HepG2 (cell line): ENCODE results near the gene TSPAN11. TPM values are rescaled to one million over a fixed set of nuclear protein-coding genes. Genes with fewer than 3 reads are reported as not detected.

Source experiments
- ATAC-seq: fragments of 200-7000 bp; cut with Tn5 transposase; 3 replicates; pipeline ENCODE4 v1.9.1; 2020; ENCODE audit warnings: mild to moderate bottlenecking, moderate library complexity
- BruUV-seq: library from RNA; stranded (reverse); fragments of 400-500 nt; replicated peaks from 2 replicates; lab custom pipeline; 2021; lab: Mats Ljungman, UMichigan
- CTCF ChIA-PET: fragments of 300-600 bp; formaldehyde crosslinking; extraction: SDS; loops from one replicate; lab custom pipeline; 2021; ENCODE audit warnings: low total read pairs, inconsistent platforms, low intra/inter-chr PET ratio; lab: Yijun Ruan, JAX
- POLR2A ChIA-PET: fragments of 350-600 bp; sonication (Branson Sonifier 250); formaldehyde crosslinking; loops from one replicate; lab custom pipeline; 2020; ENCODE audit warnings: antibody characterized with exemption, inconsistent platforms; lab: Yijun Ruan, JAX
- DNase-seq: peaks from one replicate; pipeline ENCODE4 v3.0.0-alpha.2; 2015; ENCODE audit warnings: low spot score
- FAIRE-seq: peaks from 3 replicates; lab custom pipeline; 2011; peaks lifted over from hg19 to GRCh38; lab: Jason Lieb, UNC
- H2AFZ ChIP-seq: one replicate; pipeline ENCODE4 v1.6.1; 2011; ENCODE audit warnings: low read length, inconsistent platforms
- H3K27ac ChIP-seq: fragments of 300-600 bp; 3 replicates; pipeline ENCODE4 v1.8.0; 2011; ENCODE audit warnings: mixed run types, mild to moderate bottlenecking, mixed read lengths, low read length, inconsistent platforms; ENCODE audit not compliant: insufficient read depth; ENCODE audit errors: extremely low read length
- H3K27me3 ChIP-seq, 2 experiments: fragments of 200-600 bp in 1 of 2; 2 replicates in 1 of 2; 3 replicates in 1 of 2; pipeline versions ENCODE4 v1.6.0 to v1.8.0; 2011; ENCODE audit warnings: low read length in 2 of 2, mild to moderate bottlenecking in 2 of 2, moderate library complexity in 2 of 2, inconsistent platforms in 1 of 2; ENCODE audit not compliant: insufficient read depth in 2 of 2, control insufficient read depth in 1 of 2
- H3K36me3 ChIP-seq, 2 experiments: fragments of 200-600 bp in 1 of 2; replicated peaks in 1 of 2; 2 replicates in 1 of 2; 3 replicates in 1 of 2; pipeline versions ENCODE4 v1.5.1 to v1.8.0; 2011; ENCODE audit warnings: low read length in 2 of 2, inconsistent platforms in 1 of 2; ENCODE audit not compliant: insufficient read depth in 2 of 2, control insufficient read depth in 1 of 2
- H3K4me1 ChIP-seq: 2 replicates; pipeline ENCODE4 v1.5.1; 2012; ENCODE audit warnings: low read length, inconsistent platforms; ENCODE audit not compliant: insufficient read depth
- H3K4me2 ChIP-seq: 2 replicates; pipeline ENCODE4 v1.6.0; 2011; ENCODE audit warnings: low read depth, low read length, inconsistent platforms
- H3K4me3 ChIP-seq, 3 experiments: fragments of 200-600 bp in 1 of 3; sonication (generic), shearing (Covaris generic) in 1 of 3; replicated peaks in 1 of 3; 2 replicates each; pipeline ENCODE4 v1.5.1; 2011 to 2016; ENCODE audit warnings: low read length in 3 of 3, inconsistent platforms in 2 of 3, low read depth in 2 of 3, mild to moderate bottlenecking in 2 of 3, control low read depth in 1 of 3, mixed read lengths in 1 of 3; ENCODE audit not compliant: insufficient read depth in 1 of 3
- H3K79me2 ChIP-seq: one replicate; pipeline ENCODE4 v1.6.1; 2011; ENCODE audit warnings: low read length, inconsistent platforms; ENCODE audit not compliant: insufficient read depth
- H3K9ac ChIP-seq: 2 replicates; pipeline ENCODE4 v1.6.0; 2011; ENCODE audit warnings: mild to moderate bottlenecking, low read depth, low read length, inconsistent platforms; ENCODE audit not compliant: insufficient read depth
- H3K9me3 ChIP-seq: 2 replicates; pipeline ENCODE4 v1.5.1; 2012; ENCODE audit warnings: mild to moderate bottlenecking, low read length
- H4K20me1 ChIP-seq: 2 replicates; pipeline ENCODE4 v1.6.0; 2011; ENCODE audit warnings: inconsistent platforms, mild to moderate bottlenecking, low read length, moderate library complexity; ENCODE audit not compliant: insufficient read depth
- CENPT ChIP-seq: sonication (generic); formaldehyde crosslinking; IDR thresholded peaks from 2 replicates; pipeline ENCODE4 v1.8.0; 2022; ENCODE audit warnings: low read depth, mild to moderate bottlenecking, moderate library complexity, missing genetic modification reagents
- RFX3 ChIP-seq: IDR thresholded peaks from 2 replicates; pipeline ENCODE4 v1.6.1; 2016; ENCODE audit warnings: missing biosample characterization, missing genetic modification reagents
- SMAD9 ChIP-seq: sonication (generic); formaldehyde crosslinking; IDR thresholded peaks from 2 replicates; pipeline ENCODE4 v1.5.1; 2020; ENCODE audit warnings: mild to moderate bottlenecking, missing genetic modification reagents
- SRSF4 ChIP-seq: fragments of 200-400 bp; formaldehyde crosslinking; IDR thresholded peaks from one replicate; pipeline ENCODE4 v1.6.1; 2018; ENCODE audit warnings: mild to moderate bottlenecking, low read depth, low read length, moderate library complexity; ENCODE audit not compliant: poor library complexity, severe bottlenecking
- ZNF230 ChIP-seq: sonication (generic); formaldehyde crosslinking; IDR thresholded peaks from 2 replicates; pipeline ENCODE4 v1.4.0; 2020; ENCODE audit warnings: mild to moderate bottlenecking, missing genetic modification reagents
- ZNF275 ChIP-seq: sonication (generic); formaldehyde crosslinking; IDR thresholded peaks from 2 replicates; pipeline ENCODE4 v1.8.0; 2022; ENCODE audit warnings: missing genetic modification reagents, mild to moderate bottlenecking, inconsistent platforms, borderline replicate concordance
- ZNF318 ChIP-seq: sonication (generic); formaldehyde crosslinking; IDR thresholded peaks from 2 replicates; pipeline ENCODE4 v1.4.0; 2020; ENCODE audit warnings: mild to moderate bottlenecking, missing genetic modification reagents
- ZNF775 ChIP-seq: sonication (generic); formaldehyde crosslinking; IDR thresholded peaks from 2 replicates; pipeline ENCODE4 v1.4.0; 2020; ENCODE audit warnings: missing genetic modification reagents, mild to moderate bottlenecking, moderate library complexity, borderline replicate concordance
- WGBS: methylation state at CpG from one replicate; pipeline ENCODE4 v1.1.6; 2017; ENCODE audit warnings: low lambda C conversion rate; 5-methylcytosine and 5-hydroxymethylcytosine counted together
- in situ Hi-C: cut with HindIII; loops from 2 replicates; pipeline ENCODE4 v1.10.0; 2017; ENCODE audit warnings: low pct_unique_long_range_greater_than_20kb; ENCODE audit not compliant: extremely low pct_ligation_motif_present
- intact Hi-C: fragments of 100-400 bp; cut with micrococcal nuclease; formaldehyde crosslinking; loops from one replicate; pipeline ENCODE4 v1.10.0; 2022; ENCODE audit not compliant: unreplicated experiment
- polyA plus RNA-seq, 8 experiments: library from polyadenylated mRNA; depleted of rRNA in 3 of 8; stranded (reverse) in 7 of 8; unstranded in 1 of 8; fragments of >200 nt; fragmentation: Illumina TruSeq in 4 of 8; extraction: Trizol in 4 of 8; gene quantifications; 2 replicates each; pipeline versions ENCODE4 v1.2.1 to v1.2.3, GENCODE V29; 2011 to 2016; ENCODE audit warnings: low read depth in 4 of 8, missing spikeins in 1 of 8, mixed read lengths in 1 of 8; ENCODE audit not compliant: insufficient read depth in 1 of 8
- total RNA-seq, 5 experiments: library from RNA; depleted of rRNA; stranded (reverse); fragments of >200 nt; fragmentation: Illumina TruSeq; extraction: Trizol; gene quantifications; 2 replicates each; pipeline ENCODE4 v1.2.3, GENCODE V29; 2016; ENCODE audit warnings: low read depth in 1 of 5

TSPAN11 gene
- total and polyA plus RNA-seq, 2 of the 13 experiments (the other 11 are each of a cell fraction or from before 2014, with no cell fraction given) = 0.01 to 0.07 TPM

GRCh38 chr12:30972035-30972434 lies 45.5 kb downstream of the TSPAN11 start:
- H3K27me3 ChIP-seq = peaks cover 4 to 59% of the 10 kb centered on the region in 2 experiments; a peak in 4 of 5 replicates
- H3K9me3 ChIP-seq = no peaks in the 10 kb centered on the region
- ChIA-PET CTCF (no interaction called here), POLR2A (no interaction called here)
- DNase-seq (no peak), FAIRE-seq (no peak), ATAC-seq (no peak)
- no peaks in the 10 kb centered on the region for H3K36me3 ChIP-seq
- H3K4me1 ChIP-seq = no peaks in the 10 kb centered on the region
- TF ChIP-seq SMAD9 (no peak), RFX3 (CRISPR knock-in tag) (no peak), CENPT (CRISPR knock-in tag) (no peak), ZNF275 (CRISPR knock-in tag) (no peak), ZNF318 (CRISPR knock-in tag) (no peak), ZNF230 (CRISPR knock-in tag) (no peak), SRSF4 (no peak), ZNF775 (CRISPR knock-in tag) (no peak)
- no peak overlapping the region for H3K4me3 ChIP-seq
- no peaks in the 10 kb centered on the region for H4K20me1 ChIP-seq
- H3K27ac ChIP-seq = no peak overlapping the region
- no TSS peak for BruUV-seq
- H3K79me2 ChIP-seq = no peaks in the 10 kb centered on the region
- no peak overlapping the region for H3K9ac ChIP-seq
- WGBS = 10% methylated on average over 6 of the region's 6 CpGs
- no peak overlapping the region for H3K4me2 ChIP-seq
- intact Hi-C loops = no loop called here
- in situ Hi-C loops = no loop called here
- H2AFZ ChIP-seq = no peak overlapping the region
